HepG2 (cell line): ENCODE measurements around the gene NAPEPLD.

Experiments used
- BHLHE40 ChIP-seq: IDR thresholded peaks from 2 replicates; pipeline ENCODE4 v1.6.1; 2011; ENCODE audit warnings: low read length, improper control_type of control experiment
- CTCF ChIP-seq: sonication (generic); formaldehyde crosslinking; IDR thresholded peaks from 2 replicates; pipeline ENCODE4 v1.5.0; 2020; ENCODE audit warnings: mild to moderate bottlenecking, missing genetic modification reagents, moderate library complexity
- FOXK1 ChIP-seq: sonication (generic); formaldehyde crosslinking; IDR thresholded peaks from 2 replicates; pipeline ENCODE4 v1.4.0; 2020; ENCODE audit warnings: low read depth, missing genetic modification reagents, borderline replicate concordance
- ZBTB40 ChIP-seq, 2 experiments: fragments of 450-650 bp in 1 of 2; sonication (generic) in 1 of 2; formaldehyde crosslinking in 1 of 2; IDR thresholded peaks; 2 replicates each; pipeline versions ENCODE4 v1.6.1 to v1.8.0; 2016 to 2022; ENCODE audit warnings: antibody characterized with exemption in 1 of 2, mild to moderate bottlenecking in 1 of 2, missing genetic modification reagents in 1 of 2
- ZFP36 ChIP-seq: fragments of 150-350 bp; IDR thresholded peaks from 2 replicates; pipeline ENCODE4 v1.6.1; 2018; ENCODE audit warnings: borderline replicate concordance, low read length, low read depth; ENCODE audit not compliant: partially characterized antibody
- ZNF766 ChIP-seq: sonication (generic); formaldehyde crosslinking; IDR thresholded peaks from 2 replicates; pipeline ENCODE4 v1.5.0; 2020; ENCODE audit warnings: missing genetic modification reagents, borderline replicate concordance

- no peak for TF ChIP-seq BHLHE40
- no peak for TF ChIP-seq ZBTB40 (IDR thresholded peaks at IDR 0.05)
- no peak for TF ChIP-seq ZBTB40 (CRISPR knock-in tag; IDR thresholded peaks at IDR 0.05)
- TF ChIP-seq FOXK1 (CRISPR knock-in tag) = no peak
- TF ChIP-seq ZNF766 = no peak
- no peak for TF ChIP-seq ZFP36
- TF ChIP-seq CTCF (CRISPR knock-in tag) = no peak
These were observed 72.1 kb downstream of the NAPEPLD start for GRCh38 chr7:103076764-103077163.
